Subcutaneous abdominal adipose tissue (tissue), 5 donors: ENCODE results near the gene ZC3H6.

Source experiments
- H3K27ac ChIP-seq: one replicate; pipeline ENCODE4 v1.7.0; 2013; ENCODE audit warnings: low read depth, mild to moderate bottlenecking, inconsistent platforms, low read length, moderate library complexity
- H3K27me3 ChIP-seq, 5 donors: one replicate each; pipeline ENCODE4 v1.7.0; 2013; ENCODE audit warnings: low read length in 5 of 5, inconsistent platforms in 1 of 5; ENCODE audit not compliant: control insufficient read depth in 5 of 5, insufficient read depth in 4 of 5
- H3K36me3 ChIP-seq, 5 donors: one replicate each; pipeline ENCODE4 v1.7.0; 2013; ENCODE audit warnings: low read length in 5 of 5; ENCODE audit not compliant: control insufficient read depth in 5 of 5, insufficient read depth in 5 of 5
- H3K4me1 ChIP-seq, 5 donors: one replicate each; pipeline ENCODE4 v1.7.0; 2013; ENCODE audit warnings: low read length in 5 of 5, mild to moderate bottlenecking in 3 of 5, moderate library complexity in 1 of 5; ENCODE audit not compliant: control insufficient read depth in 5 of 5, insufficient read depth in 5 of 5
- H3K4me3 ChIP-seq, 5 donors: one replicate each; pipeline ENCODE4 v1.7.0; 2013; ENCODE audit warnings: low read length in 5 of 5, low read depth in 1 of 5
- H3K9ac ChIP-seq, 5 donors: one replicate each; pipeline ENCODE4 v1.7.0; 2013; ENCODE audit warnings: low read length in 5 of 5, mild to moderate bottlenecking in 4 of 5, moderate library complexity in 3 of 5
- H3K9me3 ChIP-seq, 5 donors: one replicate each; pipeline ENCODE4 v1.7.0; 2013; ENCODE audit warnings: low read length in 5 of 5; ENCODE audit not compliant: control insufficient read depth in 5 of 5
- donor health status: healthy.
- donor health status: healthy.
- donor health status: healthy.
- donor health status: healthy.
- donor health status: healthy.

ZC3H6 gene

GRCh38 chr2:112296407-112296806, 21.0 kb downstream of the ZC3H6 start:
- no peak overlapping the region for H3K27ac ChIP-seq
- H3K4me1 ChIP-seq: peaks cover 0 to 11% (median 0%) of the 10 kb centered on the region in 5 donors
- peaks cover 6 to 7% (median 6%) of the 10 kb centered on the region in 5 donors for H3K36me3 ChIP-seq
- no peaks in the 10 kb centered on the region for H3K9me3 ChIP-seq
- H3K4me3 ChIP-seq: no peak overlapping the region
- no peaks in the 10 kb centered on the region for H3K27me3 ChIP-seq
- no peak overlapping the region for H3K9ac ChIP-seq

- Histone ChIP-seq H3K9ac (no peak overlapping the region), H3K4me3 (no peak overlapping the region), H3K27ac (no peak overlapping the region), H3K27me3 (no peaks in the 10 kb centered on the region), H3K9me3 (no peaks in the 10 kb centered on the region), H3K36me3 (peaks cover 12 to 27% (median 17%) of the 10 kb centered on the region in 5 donors), H3K4me1 (no peaks in the 10 kb centered on the region)
Observed at GRCh38 chr2:112301171-112301584, 25.8 kb downstream of the ZC3H6 start.

- H3K36me3 ChIP-seq: peaks cover 12 to 29% (median 18%) of the 10 kb centered on the region in 5 donors
- no peaks in the 10 kb centered on the region for H3K9me3 ChIP-seq
- no peak overlapping the region for H3K4me3 ChIP-seq
- no peaks in the 10 kb centered on the region for H3K4me1 ChIP-seq
- no peak overlapping the region for H3K9ac ChIP-seq
- H3K27ac ChIP-seq: no peak overlapping the region
- no peaks in the 10 kb centered on the region for H3K27me3 ChIP-seq
Observed at GRCh38 chr2:112301973-112302372, 26.6 kb downstream of the ZC3H6 start.

GRCh38 chr2:112304298-112304941, 29.0 kb downstream of the ZC3H6 start:
- Histone ChIP-seq H3K4me1 (no peaks in the 10 kb centered on the region), H3K27ac (no peak overlapping the region), H3K9ac (no peak overlapping the region), H3K4me3 (no peak overlapping the region), H3K27me3 (no peaks in the 10 kb centered on the region), H3K9me3 (no peaks in the 10 kb centered on the region), H3K36me3 (peaks cover 12 to 35% (median 26%) of the 10 kb centered on the region in 5 donors)

GRCh38 chr2:112305132-112305531, 29.7 kb downstream of the ZC3H6 start:
- Histone ChIP-seq H3K4me1 (no peaks in the 10 kb centered on the region), H3K36me3 (peaks cover 12 to 42% (median 30%) of the 10 kb centered on the region in 5 donors), H3K9me3 (no peaks in the 10 kb centered on the region), H3K27ac (no peak overlapping the region), H3K9ac (no peak overlapping the region), H3K27me3 (no peaks in the 10 kb centered on the region), H3K4me3 (no peak overlapping the region)

GRCh38 chr2:112310906-112311305, 35.5 kb downstream of the ZC3H6 start:
- Histone ChIP-seq H3K4me1 (peaks cover 0 to 14% (median 0%) of the 10 kb centered on the region in 5 donors), H3K27me3 (no peaks in the 10 kb centered on the region), H3K36me3 (peaks cover 7 to 29% (median 27%) of the 10 kb centered on the region in 5 donors), H3K27ac (no peak overlapping the region), H3K9ac (no peak overlapping the region), H3K9me3 (no peaks in the 10 kb centered on the region), H3K4me3 (no peak overlapping the region)

GRCh38 chr2:112311932-112312331, 36.5 kb downstream of the ZC3H6 start:
- no peak overlapping the region for H3K4me3 ChIP-seq
- peaks cover 7 to 28% (median 22%) of the 10 kb centered on the region in 5 donors for H3K36me3 ChIP-seq
- H3K27ac ChIP-seq: no peak overlapping the region
- no peaks in the 10 kb centered on the region for H3K9me3 ChIP-seq
- H3K4me1 ChIP-seq: peaks cover 0 to 14% (median 0%) of the 10 kb centered on the region in 5 donors
- no peak overlapping the region for H3K9ac ChIP-seq
- no peaks in the 10 kb centered on the region for H3K27me3 ChIP-seq

GRCh38 chr2:112312821-112313220, 37.4 kb downstream of the ZC3H6 start:
- Histone ChIP-seq H3K27me3 (no peaks in the 10 kb centered on the region), H3K9me3 (no peaks in the 10 kb centered on the region), H3K4me3 (no peak overlapping the region), H3K4me1 (peaks cover 0 to 22% (median 0%) of the 10 kb centered on the region in 5 donors), H3K27ac (no peak overlapping the region), H3K36me3 (peaks cover 7 to 22% (median 14%) of the 10 kb centered on the region in 5 donors), H3K9ac (no peak overlapping the region)

- Histone ChIP-seq H3K4me1 (peaks cover 0 to 23% (median 0%) of the 10 kb centered on the region in 5 donors), H3K9ac (peak overlapping the region in 1 of 5 donors; percentile 40), H3K36me3 (peaks cover 7 to 23% (median 17%) of the 10 kb centered on the region in 5 donors), H3K4me3 (no peak overlapping the region), H3K27ac (peak overlapping the region; percentile 82), H3K27me3 (no peaks in the 10 kb centered on the region), H3K9me3 (no peaks in the 10 kb centered on the region)
Observed at GRCh38 chr2:112314856-112315255, 39.5 kb downstream of the ZC3H6 start.

GRCh38 chr2:112317303-112318158, 42.1 kb downstream of the ZC3H6 start:
- Histone ChIP-seq H3K27me3 (no peaks in the 10 kb centered on the region), H3K9ac (no peak overlapping the region), H3K4me3 (no peak overlapping the region), H3K27ac (peak overlapping the region; percentile 13), H3K9me3 (no peaks in the 10 kb centered on the region), H3K36me3 (peaks cover 0 to 14% (median 4%) of the 10 kb centered on the region in 5 donors), H3K4me1 (peaks cover 0 to 23% (median 0%) of the 10 kb centered on the region in 5 donors)
